Heart left ventricle (tissue), 16 donors: ENCODE data around the gene FCN2. TPM values are rescaled to one million over a fixed set of nuclear protein-coding genes. Genes with fewer than 3 reads are reported as not detected.
A peak's percentile ranks its signal among the peaks of the same experiment; 100 is the strongest.

Experiments
- ATAC-seq, 4 donors: fragments of 200-7000 bp; cut with Tn5 transposase; one replicate each; pipeline ENCODE4 v1.9.1; 2020 to 2022; ENCODE audit warnings: moderate library complexity in 4 of 4, mild to moderate bottlenecking in 3 of 4, moderate number of reproducible peaks in 1 of 4
- DNase-seq, 5 donors: peaks; one replicate each; pipeline ENCODE4 v3.0.0-alpha.2; 2020
- H3K27ac ChIP-seq, 12 donors: fragments of 200-600 bp; sonication (generic) in 4 of 12; one replicate each; pipeline versions ENCODE4 v1.5.0 to v1.8.0; 2016 to 2022; ENCODE audit warnings: mild to moderate bottlenecking in 2 of 12
- H3K27me3 ChIP-seq, 9 donors: fragments of 200-600 bp; sonication (generic) in 2 of 9; one replicate each; pipeline versions ENCODE4 v1.5.1 to v1.8.0; 2016 to 2022; ENCODE audit warnings: mild to moderate bottlenecking in 3 of 9
- H3K36me3 ChIP-seq, 9 donors: fragments of 200-600 bp; sonication (generic) in 2 of 9; one replicate each; pipeline versions ENCODE4 v1.5.0 to v1.8.0; 2018 to 2022; ENCODE audit warnings: mild to moderate bottlenecking in 2 of 9
- H3K4me1 ChIP-seq, 12 donors: fragments of 200-600 bp; sonication (generic) in 4 of 12; one replicate each; pipeline versions ENCODE4 v1.5.0 to v1.8.0; 2016 to 2022; ENCODE audit warnings: mild to moderate bottlenecking in 3 of 12
- H3K4me3 ChIP-seq, 12 donors: fragments of 200-600 bp; sonication (generic) in 4 of 12; one replicate each; pipeline versions ENCODE4 v1.5.0 to v1.8.0; 2017 to 2022; ENCODE audit warnings: mild to moderate bottlenecking in 9 of 12, moderate library complexity in 4 of 12
- H3K9me3 ChIP-seq, 12 donors: fragments of 200-600 bp; sonication (generic) in 4 of 12; one replicate each; pipeline versions ENCODE4 v1.5.0 to v1.8.0; 2016 to 2022; ENCODE audit warnings: mild to moderate bottlenecking in 1 of 12
- POLR2A ChIP-seq, 2 donors: fragments of 450-650 bp; IDR thresholded peaks; one replicate each; pipeline ENCODE4 v1.6.1; 2017; ENCODE audit warnings: antibody characterized with exemption in 2 of 2, mild to moderate bottlenecking in 2 of 2, moderate library complexity in 2 of 2
- WGBS, 4 donors: extraction: QIAGEN DNeasy Blood & Tissue Kit in 2 of 4; methylation state at CpG; one replicate each; pipeline versions ENCODE4 v1.1.5 to v1.1.7; 2013 to 2018; 5-methylcytosine and 5-hydroxymethylcytosine counted together
- intact Hi-C, 10 donors: fragments of 100-400 bp; cut with DNase I; formaldehyde crosslinking; loops; one replicate each; pipeline versions ENCODE4 v1.11.1 to v1.14.2; 2022
- polyA plus RNA-seq, 2 donors: library from polyadenylated mRNA; stranded (reverse); fragments of 200-250 nt; gene quantifications; one replicate each; pipeline ENCODE4 v1.2.3, GENCODE V29; 2013
- total RNA-seq, 9 donors: library from RNA; depleted of rRNA in 2 of 9; stranded (reverse); fragments of >200 nt in 2 of 9; fragmentation: NEBNext Ultra II Directional in 3 of 9; extraction: Animal tissue kit (Norgen Biotek cat#: 25700) in 3 of 9; gene quantifications; one replicate each; pipeline versions ENCODE4 v1.1.0 to v1.2.4, GENCODE V29; 2016 to 2023
- TF ChIP-seq, protein P1 (sequence below), 12 donors: fragments of 200-600 bp; sonication (generic) in 4 of 12; IDR thresholded peaks; one replicate each; pipeline versions ENCODE4 v1.5.0 to v1.8.0; 2018 to 2022; ENCODE audit warnings: antibody characterized with exemption in 12 of 12, mild to moderate bottlenecking in 5 of 12
- donor health status: ischemic (EF 13 %, LVEDD 7.1; RV severe dilation, severe dysfunction).
- donor health status: healthy with polysubstance abuse.
- donor health status: DM: no; HTN: yes; CAD: no.
- donor health status: DM: no; HTN: no; CAD: no.
- donor health status: ischemic (EF 25% LVEDD 6.9; RV normal size, moderate dysfunction).
- donor health status: ischemic (EF 25% LVEDD 5.7; RV mildly dilated, moderate dysfunction).
- donor health status: healthy.
- donor health status: DM: yes; HTN: yes; CAD: no.
- donor health status: ischemic (EF 35%, LVEDD 5.7; RV mildly dilated, moderate dysfunction).
- donor health status: nonischemic (EF 11% LVEDD 7.7; RV severe dilation, severe dysfunction).
- donor health status: DM: yes; HTN: yes; CAD: no.
- donor health status: PGD.
- donor health status: ischemic (EF 29% LVEDD 5.4; RV normal size, mild dysfunction).
- donor health status: nonischemic (EF 23%, LVEDD 6.1; RV moderate dilation, normal function).

Gene FCN2
- total and polyA plus RNA-seq, 11 donors, result 0.19 to 0.67 (median 0.26) TPM; not detected in 6

DNA sequence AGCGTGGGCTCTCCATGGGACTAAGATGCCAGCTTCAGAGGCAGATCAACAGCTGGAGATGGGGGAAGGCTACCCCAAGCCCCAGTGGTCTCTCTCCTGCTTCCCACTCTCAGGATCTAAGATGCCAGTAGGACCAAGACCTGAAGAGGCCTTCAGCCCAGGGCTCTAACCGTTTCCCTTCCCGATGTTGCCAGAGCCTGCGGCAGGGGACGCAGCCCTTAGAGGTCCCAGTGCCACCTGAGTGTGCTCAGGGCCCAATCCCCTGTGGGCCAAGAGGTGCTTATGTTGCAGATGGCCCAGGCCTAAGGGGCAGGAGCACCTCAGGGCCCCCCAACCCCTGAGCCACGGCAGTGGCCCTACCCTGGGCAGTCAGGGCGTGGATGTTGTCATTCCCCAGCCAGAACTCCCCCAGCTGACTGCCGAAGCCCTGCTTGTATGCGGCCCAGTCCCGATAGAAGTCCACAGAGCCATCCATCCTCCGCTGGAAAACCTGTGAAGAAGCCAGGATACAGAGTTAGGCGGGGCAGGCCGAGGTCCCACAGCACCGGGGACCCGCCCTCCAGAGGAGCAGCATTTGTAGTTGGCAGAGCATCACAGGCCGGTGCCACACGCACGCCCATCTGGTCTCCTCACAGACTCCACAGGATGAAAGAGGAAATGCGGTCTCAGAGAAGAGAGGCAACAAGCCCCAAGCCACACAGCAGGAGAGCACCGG lies 31.7 kb downstream of the FCN2 start:
- no peak overlapping the region for H3K4me3 ChIP-seq
- intact Hi-C loops, result no loop called here
- 88 to 95% (median 93%) methylated on average over 12 to 20 of the region's 20 CpGs for WGBS, 4 donors
- no peak for ATAC-seq
- no peaks in the 10 kb centered on the region for H3K36me3 ChIP-seq
- H3K4me1 ChIP-seq, result peaks cover 0 to 3% (median 0%) of the 10 kb centered on the region in 12 donors
- DNase-seq, result no peak
- no peaks in the 10 kb centered on the region for H3K9me3 ChIP-seq
- H3K27me3 ChIP-seq, result peaks cover 0 to 24% (median 0%) of the 10 kb centered on the region in 9 donors
- TF ChIP-seq, protein P1, sequence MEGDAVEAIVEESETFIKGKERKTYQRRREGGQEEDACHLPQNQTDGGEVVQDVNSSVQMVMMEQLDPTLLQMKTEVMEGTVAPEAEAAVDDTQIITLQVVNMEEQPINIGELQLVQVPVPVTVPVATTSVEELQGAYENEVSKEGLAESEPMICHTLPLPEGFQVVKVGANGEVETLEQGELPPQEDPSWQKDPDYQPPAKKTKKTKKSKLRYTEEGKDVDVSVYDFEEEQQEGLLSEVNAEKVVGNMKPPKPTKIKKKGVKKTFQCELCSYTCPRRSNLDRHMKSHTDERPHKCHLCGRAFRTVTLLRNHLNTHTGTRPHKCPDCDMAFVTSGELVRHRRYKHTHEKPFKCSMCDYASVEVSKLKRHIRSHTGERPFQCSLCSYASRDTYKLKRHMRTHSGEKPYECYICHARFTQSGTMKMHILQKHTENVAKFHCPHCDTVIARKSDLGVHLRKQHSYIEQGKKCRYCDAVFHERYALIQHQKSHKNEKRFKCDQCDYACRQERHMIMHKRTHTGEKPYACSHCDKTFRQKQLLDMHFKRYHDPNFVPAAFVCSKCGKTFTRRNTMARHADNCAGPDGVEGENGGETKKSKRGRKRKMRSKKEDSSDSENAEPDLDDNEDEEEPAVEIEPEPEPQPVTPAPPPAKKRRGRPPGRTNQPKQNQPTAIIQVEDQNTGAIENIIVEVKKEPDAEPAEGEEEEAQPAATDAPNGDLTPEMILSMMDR (IDR thresholded peaks at IDR 0.05), result no peak
- no peak for TF ChIP-seq POLR2A (IDR thresholded peaks at IDR 0.05)
- H3K27ac ChIP-seq, result no peak overlapping the region

DNA sequence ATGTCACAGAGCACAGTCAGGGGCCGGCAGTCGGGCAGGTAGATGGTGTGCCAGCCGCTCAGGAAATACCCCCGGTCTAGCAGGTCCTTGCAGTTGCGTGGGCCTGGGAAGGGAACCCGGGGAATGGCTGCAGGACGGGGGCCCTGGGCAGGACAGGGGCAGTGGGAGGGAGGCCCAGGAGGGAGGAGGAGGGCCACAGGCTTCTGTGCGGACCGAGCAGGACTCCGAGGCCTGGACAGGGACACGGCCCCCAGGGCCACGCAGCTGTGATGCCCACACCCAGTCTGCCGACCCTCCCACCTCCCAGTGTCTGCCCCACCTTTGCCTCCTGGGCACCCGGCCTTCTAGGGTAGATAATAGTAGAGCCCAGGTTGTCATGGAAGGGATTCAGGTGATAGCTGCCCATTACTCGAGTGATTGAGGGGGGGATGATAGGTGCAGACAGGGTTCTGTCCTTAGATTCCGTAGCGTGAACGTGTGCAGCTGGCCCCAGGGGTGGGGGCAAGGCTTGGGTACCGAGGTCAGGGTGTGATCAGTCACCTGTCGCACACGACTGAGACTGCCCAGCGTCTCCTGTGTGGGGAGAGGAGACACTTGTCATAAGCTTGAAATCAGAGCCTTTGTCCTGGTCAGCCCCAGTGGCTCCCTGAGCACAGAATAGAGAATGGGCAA lies 32.6 kb downstream of the FCN2 start:
- TF ChIP-seq, protein P1 (IDR thresholded peaks at IDR 0.05), result no peak
- TF ChIP-seq POLR2A (IDR thresholded peaks at IDR 0.05), result no peak
- no peak for ATAC-seq
- Histone ChIP-seq H3K4me1 (peaks cover 0 to 3% (median 0%) of the 10 kb centered on the region in 12 donors), H3K27ac (no peak overlapping the region), H3K4me3 (no peak overlapping the region), H3K9me3 (no peaks in the 10 kb centered on the region), H3K36me3 (no peaks in the 10 kb centered on the region), H3K27me3 (peaks cover 0 to 31% (median 0%) of the 10 kb centered on the region in 9 donors)
- 84 to 92% (median 90%) methylated on average over 15 to 22 of the region's 22 CpGs for WGBS, 4 donors
- DNase-seq, result no peak
- intact Hi-C loops, result no loop called here

DNA sequence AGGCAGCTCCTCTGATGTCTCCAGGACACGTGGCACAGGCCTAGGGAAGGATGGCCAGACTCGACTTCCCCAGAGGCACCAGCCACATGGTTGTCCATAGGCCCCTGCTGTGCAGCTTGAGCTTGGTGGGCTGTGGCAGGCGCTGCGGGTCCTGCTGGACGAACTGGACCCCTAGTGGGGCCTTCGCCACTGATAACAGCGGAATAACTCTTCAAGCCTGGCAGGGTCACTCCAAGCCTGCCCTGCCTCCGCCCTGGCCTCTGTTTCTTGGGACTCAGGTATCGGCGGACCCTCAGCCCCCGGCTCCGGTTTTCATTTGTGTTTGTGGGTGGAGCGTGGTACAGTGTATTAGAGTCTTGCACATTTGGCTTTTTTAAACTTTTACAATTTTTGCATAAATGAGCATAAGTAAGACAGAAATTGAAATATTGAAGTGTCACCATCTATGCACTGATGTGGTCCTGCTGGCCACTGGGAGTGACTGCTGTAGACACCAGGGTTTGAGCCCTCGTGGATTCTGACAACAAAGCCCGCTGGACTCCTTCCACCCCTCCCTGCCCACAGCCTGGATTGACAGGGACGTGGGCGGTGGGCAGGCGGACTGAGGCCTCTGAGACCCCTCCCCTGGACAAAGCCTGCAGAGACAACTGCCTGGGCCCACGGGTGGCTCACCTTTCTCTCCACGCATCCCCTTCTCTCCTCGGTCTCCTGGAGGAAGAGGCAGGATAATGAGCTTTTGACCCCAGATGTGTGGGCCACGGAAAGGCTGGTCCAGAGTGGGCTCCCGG lies 33.3 kb downstream of the FCN2 start:
- Histone ChIP-seq H3K4me1 (peaks cover 0 to 8% (median 0%) of the 10 kb centered on the region in 12 donors), H3K9me3 (peaks cover 0 to 3% (median 0%) of the 10 kb centered on the region in 12 donors), H3K4me3 (no peak overlapping the region), H3K27me3 (peaks cover 0 to 31% (median 0%) of the 10 kb centered on the region in 9 donors), H3K27ac (no peak overlapping the region), H3K36me3 (no peaks in the 10 kb centered on the region)
- no peak for ATAC-seq
- 86 to 94% (median 88%) methylated on average over 22 to 23 of the region's 23 CpGs for WGBS, 4 donors
- TF ChIP-seq POLR2A (IDR thresholded peaks at IDR 0.05), result no peak
- TF ChIP-seq, protein P1 (IDR thresholded peaks at IDR 0.05), result no peak
- intact Hi-C loops, result no loop called here
- no peak for DNase-seq

DNA sequence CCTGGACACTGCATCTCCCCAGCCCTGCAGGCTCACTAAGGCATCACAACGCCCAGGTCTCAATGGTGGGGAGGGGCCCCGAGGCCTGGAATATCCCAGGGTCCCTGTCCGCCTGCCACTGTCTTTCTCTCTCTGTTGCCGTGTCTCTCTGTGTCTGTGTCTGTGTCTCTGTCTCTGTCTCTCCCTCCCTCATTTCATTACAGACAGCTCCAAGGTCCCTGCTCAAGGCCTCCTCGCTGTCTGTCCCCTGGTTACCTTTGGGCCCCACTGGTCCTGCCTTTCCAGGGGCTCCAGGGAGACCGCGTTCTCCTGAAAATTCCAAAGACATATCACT lies 33.9 kb downstream of the FCN2 start:
- peaks cover 0 to 11% (median 0%) of the 10 kb centered on the region in 12 donors for H3K4me1 ChIP-seq
- peak overlapping the region in 1 of 12 donors; percentile 49 for H3K27ac ChIP-seq
- ATAC-seq, result no peak
- TF ChIP-seq, protein P1 (IDR thresholded peaks at IDR 0.05), result no peak
- TF ChIP-seq POLR2A (IDR thresholded peaks at IDR 0.05), result no peak
- no peak for DNase-seq
- WGBS, 4 donors, result 85 to 93% (median 87%) methylated on average over 6 to 7 of the region's 7 CpGs
- H3K27me3 ChIP-seq, result peaks cover 0 to 31% (median 0%) of the 10 kb centered on the region in 9 donors
- H3K9me3 ChIP-seq, result peaks cover 0 to 9% (median 2%) of the 10 kb centered on the region in 12 donors
- intact Hi-C loops, result no loop called here
- H3K4me3 ChIP-seq, result peak overlapping the region in 1 of 12 donors; percentile 51
- H3K36me3 ChIP-seq, result no peaks in the 10 kb centered on the region
